Panc1 (cell line): ENCODE measurements around the gene C19orf33.

Experiments
- CTCF ChIP-seq: fragments of 450-650 bp; IDR thresholded peaks from 2 replicates; pipeline ENCODE4 v1.5.1; 2017; ENCODE audit warnings: mild to moderate bottlenecking
- POLR2AphosphoS5 ChIP-seq: IDR thresholded peaks from 2 replicates; pipeline ENCODE4 v1.6.1; 2012; ENCODE audit warnings: mild to moderate bottlenecking, low read depth, low read length, moderate library complexity
- REST ChIP-seq, 2 experiments: IDR thresholded peaks; 2 replicates each; pipeline ENCODE4 v1.6.1; 2011 to 2012; ENCODE audit warnings: low read depth in 2 of 2, control low read depth in 1 of 2, low read length in 1 of 2, mild to moderate bottlenecking in 1 of 2, moderate library complexity in 1 of 2; ENCODE audit not compliant: insufficient read depth in 1 of 2
- SIN3A ChIP-seq: IDR thresholded peaks from 2 replicates; pipeline ENCODE4 v1.6.1; 2012; ENCODE audit warnings: low read depth, mild to moderate bottlenecking, low read length, moderate library complexity, borderline replicate concordance; ENCODE audit not compliant: insufficient read depth
- TCF7L2 ChIP-seq: IDR thresholded peaks from 2 replicates; pipeline ENCODE4 v1.6.1; 2011; ENCODE audit warnings: mild to moderate bottlenecking, low read depth, low read length, inconsistent platforms

- TF ChIP-seq POLR2AphosphoS5 (peak; percentile 42; the same call in 1 of the 2 replicates), CTCF (no peak), SIN3A (no peak), REST (IDR thresholded peaks at IDR 0.05; ENCODE audit: insufficient read depth in 1 of 2, low read depth in 2 of 2, low read length in 1 of 2) (no peak), TCF7L2 (no peak)
These were observed 39.4 kb upstream of the C19orf33 start, which contains the start of gene SPINT2 for GRCh38 chr19:38264486-38265212.
